Stimulated activated CD4-positive, alpha-beta T cell treated with anti-CD3 and anti-CD28 coated beads, Interleukin-4, amount 100 ng/mL, for 48 hours (primary cell): ENCODE results near the gene IP6K3.
A peak's percentile ranks its signal among the peaks of the same experiment; 100 is the strongest.

Experiments used
- DNase-seq, 2 donors: peaks; one replicate each; pipeline ENCODE4 v3.0.0-alpha.2; 2020; ENCODE audit warnings: low read depth in 2 of 2

The IP6K3 gene

GRCh38 chr6:33759887-33760629, 13.4 kb upstream of the IP6K3 start:
- no peak for DNase-seq

GRCh38 chr6:33758815-33759216, 12.1 kb upstream of the IP6K3 start:
- DNase-seq, result no peak

DNA sequence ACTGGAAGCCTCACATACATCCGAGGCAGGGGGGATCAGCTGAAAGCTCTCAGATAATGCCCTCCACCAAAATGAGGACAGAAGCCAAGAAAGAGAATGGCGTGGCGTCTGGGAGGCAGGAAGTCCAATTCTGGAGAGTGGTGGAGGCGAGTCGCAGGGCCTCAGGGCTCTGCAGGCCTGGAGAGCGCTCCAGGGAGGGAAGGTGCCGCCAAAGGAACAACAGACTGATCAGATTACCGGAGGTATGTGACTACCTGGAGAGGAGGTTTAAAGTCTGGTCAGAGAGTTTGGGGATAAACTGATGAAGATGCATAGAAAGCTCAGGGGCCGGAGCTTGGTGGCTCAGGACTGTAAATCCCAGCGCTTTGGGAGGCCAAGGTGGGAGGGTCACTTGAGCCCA, 11.2 kb upstream of the IP6K3 start:
- no peak for DNase-seq

GRCh38 chr6:33757113-33757512, 10.4 kb upstream of the IP6K3 start:
- no peak for DNase-seq

DNA sequence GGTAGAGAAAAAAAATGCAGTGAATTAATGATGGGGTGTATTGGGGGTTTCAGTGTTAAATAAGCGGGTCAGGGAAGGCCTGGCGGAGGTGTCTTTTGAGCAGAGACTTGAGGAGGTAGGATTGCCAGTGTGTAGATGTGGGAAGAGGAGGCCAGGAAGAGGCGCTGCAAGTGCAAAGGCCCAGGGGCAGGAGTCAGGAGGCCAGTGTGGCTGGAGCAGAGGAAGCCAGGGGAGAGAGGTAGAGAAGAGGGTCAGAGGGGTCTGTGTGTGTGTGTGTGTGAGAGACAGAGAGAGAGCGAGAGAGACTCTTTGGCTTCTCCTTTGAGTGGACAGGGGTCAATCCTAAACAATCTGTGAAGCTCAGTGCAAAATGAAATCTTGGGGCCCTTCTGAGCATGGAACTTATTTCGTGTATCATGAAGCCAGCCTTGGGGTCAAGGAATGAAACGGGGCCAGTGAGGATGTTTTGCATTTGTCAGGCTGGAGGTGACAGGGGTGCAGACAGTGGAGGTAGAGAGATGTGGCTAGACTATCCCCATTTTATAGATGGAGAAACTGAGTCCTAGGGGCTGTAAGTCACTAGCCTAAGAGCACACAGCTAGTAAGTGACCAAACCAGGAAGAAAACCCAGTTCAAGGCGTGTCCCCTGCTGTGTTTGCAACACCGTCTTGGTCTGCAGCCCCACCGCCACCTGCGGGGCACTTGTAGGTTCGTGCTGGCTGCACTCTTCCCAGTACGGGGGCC, 9.7 kb upstream of the IP6K3 start:
- DNase-seq, result no peak

- no peak for DNase-seq
These were observed 8.6 kb upstream of the IP6K3 start for GRCh38 chr6:33755070-33755869.

GRCh38 chr6:33754222-33754621, 7.5 kb upstream of the IP6K3 start:
- no peak for DNase-seq

DNA sequence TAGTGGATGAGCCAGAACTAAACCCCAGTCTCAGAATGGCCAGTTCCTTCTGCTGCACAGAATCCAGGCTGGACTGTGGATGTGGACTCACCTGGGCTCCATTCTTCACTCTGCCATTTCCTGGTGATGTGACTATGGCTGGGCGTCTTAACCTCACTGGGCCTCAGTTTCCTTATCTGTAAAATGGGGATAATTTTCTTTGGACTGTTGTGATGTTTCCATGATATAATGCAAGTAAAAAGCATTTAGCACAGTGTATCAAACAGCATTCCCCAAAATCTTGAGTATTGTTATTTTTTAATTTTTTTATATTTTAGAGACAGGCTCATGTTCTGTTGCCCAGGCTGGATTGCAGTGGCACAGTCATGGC, 5.9 kb upstream of the IP6K3 start:
- no peak for DNase-seq

DNA sequence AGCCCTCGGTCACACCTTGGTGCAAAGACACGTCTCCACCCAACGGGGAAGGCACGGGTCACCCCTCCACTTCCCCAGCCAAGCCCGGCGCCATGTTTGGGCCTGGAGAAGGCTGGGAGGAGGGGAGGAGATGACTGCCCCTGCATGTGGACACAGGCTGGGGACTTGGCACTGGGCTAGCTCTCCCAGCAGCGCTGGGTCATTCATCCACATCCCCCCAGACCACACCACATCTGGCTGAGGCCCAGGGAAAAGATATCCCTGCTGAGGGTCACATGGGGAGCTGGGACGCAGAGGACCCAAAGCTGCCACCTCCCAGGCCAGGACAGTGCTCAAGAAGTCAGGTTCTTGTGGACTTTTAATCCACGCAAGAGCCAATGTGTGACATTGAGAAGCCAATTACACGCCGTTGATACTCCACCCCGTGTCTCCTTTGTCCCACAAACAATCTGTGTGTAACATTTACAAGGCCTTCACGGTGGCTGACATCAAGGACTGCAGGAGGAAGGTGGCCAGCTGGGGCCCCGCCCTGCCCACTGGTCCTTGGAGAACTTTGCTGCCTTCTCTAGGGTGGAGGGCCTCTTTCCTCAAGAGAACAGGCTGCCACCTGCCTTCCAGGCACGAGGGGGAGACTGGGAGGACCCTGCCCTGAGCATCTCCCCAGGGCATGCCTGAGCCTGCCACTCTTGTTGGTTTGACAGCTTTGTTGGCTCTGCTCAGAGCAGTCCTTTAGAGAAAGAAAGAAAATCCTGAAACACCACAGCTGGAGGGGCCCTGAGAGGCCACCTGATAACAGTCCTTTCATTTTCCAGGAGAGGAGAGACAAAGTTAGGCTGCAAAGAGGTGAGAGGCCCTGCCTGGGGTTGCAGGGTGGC, 5.3 kb upstream of the IP6K3 start:
- no peak for DNase-seq

DNA sequence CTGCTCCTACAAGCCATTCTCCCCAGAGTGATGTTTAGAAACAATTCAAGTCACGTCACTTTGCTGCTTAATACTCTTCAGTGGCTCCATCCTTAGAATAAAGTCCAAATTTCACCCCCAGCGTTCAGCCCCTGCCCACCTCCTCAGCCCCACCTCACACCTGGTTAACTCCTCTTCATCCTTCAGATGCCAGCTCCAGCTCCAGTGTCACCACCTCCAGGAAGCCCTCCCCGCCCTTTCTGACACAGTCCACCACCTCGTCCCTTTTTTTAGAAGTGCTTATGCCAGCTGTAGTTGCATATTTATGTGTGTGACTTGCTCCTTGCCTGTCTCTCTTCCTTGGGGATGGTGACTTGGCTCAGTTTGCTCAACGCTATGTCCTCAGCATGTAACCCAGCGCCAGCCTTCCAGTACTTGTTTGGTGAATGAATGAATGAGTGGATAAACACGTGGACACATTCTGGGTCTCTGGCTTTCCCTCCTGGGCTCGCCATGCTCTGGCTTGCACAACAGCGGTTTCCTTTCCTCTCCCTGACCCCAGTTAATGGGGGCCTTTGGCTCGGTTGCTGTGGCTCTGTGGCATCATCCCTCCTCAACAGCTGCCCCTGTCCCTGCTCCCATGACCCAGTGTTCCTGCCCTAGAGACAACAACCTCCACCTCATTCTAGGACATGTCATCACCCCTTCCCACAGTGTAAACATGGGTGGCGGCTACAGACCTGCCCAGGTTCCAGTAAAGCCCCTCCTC, 3.7 kb upstream of the IP6K3 start:
- no peak for DNase-seq

GRCh38 chr6:33749401-33749800, 2.7 kb upstream of the IP6K3 start:
- DNase-seq, result no peak

DNA sequence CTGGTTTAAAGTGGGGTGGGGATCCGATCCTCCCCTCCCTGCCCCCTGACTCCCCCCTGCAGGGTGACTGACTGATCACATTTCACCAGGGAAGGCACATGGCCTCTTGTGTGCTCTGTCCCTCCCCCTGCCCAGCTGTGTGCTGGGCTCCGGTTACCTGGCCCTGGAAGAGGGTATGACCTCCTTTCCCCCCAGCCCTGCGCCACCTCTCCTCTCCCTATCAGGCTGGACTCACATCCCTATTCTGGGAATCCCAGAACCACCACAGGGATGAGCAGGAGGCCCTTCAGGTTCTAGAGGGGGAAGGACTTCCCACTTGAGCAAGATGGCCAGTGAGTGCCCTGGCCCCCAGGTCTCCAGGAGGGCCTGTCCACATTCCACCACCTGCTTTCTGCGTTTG, 2.1 kb upstream of the IP6K3 start:
- DNase-seq, result no peak

DNA sequence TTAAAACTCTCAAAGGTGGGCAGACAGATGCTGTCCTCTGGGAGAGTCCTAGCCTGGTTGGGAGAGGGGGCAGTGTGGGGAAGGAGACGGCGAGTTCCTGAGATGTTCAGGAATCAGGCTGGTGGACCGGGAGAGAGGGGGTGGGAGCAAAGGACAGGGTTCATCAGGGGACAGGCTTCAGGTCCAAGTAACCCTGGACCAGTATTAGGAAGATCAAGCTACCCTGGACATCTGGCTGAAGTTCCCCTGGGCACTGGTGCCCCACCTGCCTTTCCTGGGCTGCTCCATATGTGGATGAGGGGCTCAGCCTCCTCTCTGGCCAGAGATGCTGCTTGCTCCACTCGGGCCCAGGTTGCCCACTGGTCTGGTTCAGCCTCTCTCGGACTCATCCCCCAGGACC, 1.1 kb upstream of the IP6K3 start:
- no peak for DNase-seq

DNA sequence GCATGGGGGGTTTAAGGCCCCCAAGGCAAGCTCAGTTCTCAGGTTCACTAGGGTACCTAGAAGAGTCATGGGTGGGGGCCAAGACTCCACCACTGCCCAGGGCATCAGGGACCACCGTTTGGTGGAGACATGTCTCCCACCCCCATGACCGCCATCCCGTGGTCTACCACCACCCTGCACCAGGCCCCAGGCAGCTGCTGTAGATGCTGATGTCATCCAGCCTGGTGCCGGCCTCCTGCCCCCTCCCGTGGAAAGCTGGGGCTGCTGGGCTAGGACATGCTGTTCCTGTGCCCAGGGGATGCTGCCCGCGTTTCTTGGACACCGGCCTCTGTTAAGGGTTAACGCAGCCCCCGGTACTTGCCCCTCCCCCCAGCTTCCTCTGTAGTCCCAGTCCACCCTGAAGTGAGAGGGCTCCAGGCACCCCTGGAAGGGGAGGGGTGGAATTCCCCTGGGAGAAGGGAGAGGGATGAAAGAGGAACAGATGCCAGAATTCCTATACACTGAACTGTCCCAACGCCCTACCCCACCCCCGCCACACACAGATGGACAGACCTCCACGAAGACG, 587 bp downstream of the IP6K3 start:
- no peak for DNase-seq

DNA sequence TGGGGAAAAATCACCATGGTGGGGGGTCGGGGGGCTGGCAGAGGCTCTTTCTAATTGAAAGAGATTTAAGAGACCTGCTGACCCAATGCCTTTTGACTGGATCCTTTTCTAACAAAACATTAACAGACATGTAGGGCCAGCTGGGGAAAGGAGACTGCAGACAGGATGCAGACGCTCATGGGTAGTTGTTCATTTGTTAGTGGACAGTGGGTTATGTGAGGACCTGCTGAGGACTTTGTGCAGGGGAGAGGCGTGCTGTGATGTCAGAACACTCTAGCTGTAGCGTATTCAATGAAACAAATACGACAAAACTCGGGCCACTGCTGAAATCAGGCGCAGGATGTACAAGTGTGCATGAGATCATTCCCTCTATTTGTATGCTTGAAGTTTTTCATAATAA, 1.2 kb downstream of the IP6K3 start:
- no peak for DNase-seq

DNA sequence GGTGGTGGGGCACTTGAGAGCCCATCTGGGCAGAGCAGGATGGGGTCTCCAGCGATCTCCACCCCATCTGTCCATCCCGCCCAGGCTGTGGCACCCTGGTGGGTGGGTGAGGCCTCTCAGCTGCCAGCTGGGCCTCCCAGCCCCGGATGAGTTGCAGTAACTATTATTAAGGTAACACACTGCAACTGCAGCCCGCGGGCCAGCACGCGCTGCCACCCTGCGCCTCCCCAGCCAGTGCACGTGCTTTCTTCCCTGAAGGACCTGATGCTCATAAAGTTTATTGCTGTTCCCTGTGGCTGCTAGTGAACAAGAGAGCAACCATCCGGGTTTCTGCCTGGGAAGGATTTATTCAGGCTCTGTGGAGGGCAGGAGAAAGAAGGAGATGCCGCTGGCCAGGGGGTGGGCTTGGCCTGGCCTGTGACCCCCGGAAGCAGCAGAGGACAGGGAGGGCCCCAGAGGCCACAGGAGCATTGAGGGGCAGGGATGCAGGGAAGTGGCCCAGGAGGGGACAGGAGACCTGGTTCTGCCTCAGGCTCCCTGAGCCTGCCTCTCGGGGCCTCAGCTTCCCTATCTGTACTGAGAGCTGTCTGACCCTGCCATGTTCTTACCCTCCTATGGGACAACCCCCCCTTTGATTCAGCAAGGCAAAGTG, 1.7 kb downstream of the IP6K3 start:
- DNase-seq, result no peak

DNA sequence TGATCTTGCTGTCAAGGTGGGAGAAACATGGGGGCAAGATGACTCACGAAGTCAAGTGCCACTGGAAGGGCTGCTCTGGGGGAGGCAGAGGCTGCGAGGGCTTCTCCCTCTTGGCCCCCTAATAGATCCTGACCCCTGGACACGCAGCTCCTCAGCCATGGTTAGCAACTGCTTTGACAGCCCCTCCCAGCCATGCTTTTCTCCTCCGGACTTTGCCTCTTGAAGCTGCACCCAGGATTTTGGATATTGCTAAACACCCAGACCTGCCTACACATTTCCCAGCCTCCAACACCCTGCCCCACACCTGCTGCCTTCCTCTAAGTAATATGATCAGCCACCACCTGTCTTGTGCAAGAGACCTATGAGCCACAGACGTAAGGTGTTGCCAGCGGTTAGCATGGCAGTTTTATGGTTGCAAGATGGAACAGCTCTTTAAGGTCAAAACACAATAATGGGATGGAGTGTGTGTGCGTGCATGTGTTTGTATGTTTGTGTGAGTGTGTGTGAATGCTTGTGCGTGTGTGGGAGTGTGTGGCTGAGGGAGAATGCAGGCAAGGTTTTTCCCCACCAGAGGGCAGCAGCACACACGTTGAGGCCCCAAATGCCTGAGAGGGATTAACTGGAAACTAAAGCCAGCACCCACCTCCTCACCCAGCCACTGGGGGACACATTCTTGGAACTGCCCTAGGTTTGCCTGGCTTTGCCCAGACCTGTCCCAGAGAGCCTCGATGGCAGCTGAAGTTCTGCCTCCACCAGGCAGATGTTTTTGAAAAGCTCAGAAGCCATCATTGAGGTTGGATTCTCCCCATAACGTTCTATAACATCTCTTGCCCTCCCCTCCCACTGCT, 2.5 kb downstream of the IP6K3 start:
- DNase-seq, result peak; percentile 59 to 69

DNA sequence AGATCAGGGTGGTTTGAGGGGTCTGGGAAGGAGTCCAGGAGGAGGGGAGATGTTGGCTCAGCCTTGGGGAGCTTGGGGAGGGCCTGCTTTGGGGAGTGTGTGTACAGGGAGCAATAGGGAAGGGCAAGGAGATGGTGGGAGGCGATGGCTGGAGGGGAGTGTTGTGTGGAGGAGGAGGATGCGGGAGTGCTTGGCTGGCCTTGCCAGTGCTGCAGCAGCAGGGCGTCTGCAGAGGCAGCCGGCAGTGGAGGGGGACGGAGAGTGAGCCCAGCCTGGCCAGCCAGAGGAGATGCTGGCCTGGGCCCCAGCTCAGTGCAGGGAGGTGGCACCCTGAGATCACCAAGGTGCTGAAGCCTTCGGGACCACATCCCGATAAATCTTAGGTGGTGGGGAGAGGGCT, 3.9 kb downstream of the IP6K3 start:
- no peak for DNase-seq

DNA sequence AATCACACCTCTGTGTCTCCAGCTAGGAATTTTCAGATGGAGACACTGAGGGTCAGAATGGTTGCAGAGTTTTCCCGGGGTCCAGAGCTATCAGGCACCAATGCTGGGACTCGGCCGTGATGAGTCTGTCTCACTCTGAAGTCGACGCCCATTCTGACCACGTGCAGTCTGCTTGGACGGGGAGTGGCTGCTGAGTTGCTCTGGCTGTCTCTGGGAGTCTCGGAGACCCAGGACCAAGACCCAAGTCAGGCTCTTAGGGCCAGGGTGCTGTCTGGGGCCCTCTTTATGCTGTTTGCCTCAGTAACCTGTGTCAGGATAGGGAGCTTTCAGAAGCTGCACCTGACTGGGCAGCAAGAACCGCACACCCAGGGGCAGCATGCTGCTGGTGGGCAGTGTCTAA, 4.6 kb downstream of the IP6K3 start:
- no peak for DNase-seq
